SIG-M5 treated with dmso at 0.1 percent for 504 hours (cell line): ENCODE results near the gene MIEN1.
A peak's percentile ranks its signal among the peaks of the same experiment; 100 is the strongest.
"Not testable (repeated sequence)": the region's sequence is repeated elsewhere in the genome, so short reads cannot be mapped to it uniquely, and the experiment has no call there.

Experiments
- DNase-seq: peaks from one replicate; lab custom pipeline; 2025; ENCODE audit not compliant: unreplicated experiment; lab: John Stamatoyannopoulos, UW

The MIEN1 gene, protein sequence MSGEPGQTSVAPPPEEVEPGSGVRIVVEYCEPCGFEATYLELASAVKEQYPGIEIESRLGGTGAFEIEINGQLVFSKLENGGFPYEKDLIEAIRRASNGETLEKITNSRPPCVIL

DNA sequence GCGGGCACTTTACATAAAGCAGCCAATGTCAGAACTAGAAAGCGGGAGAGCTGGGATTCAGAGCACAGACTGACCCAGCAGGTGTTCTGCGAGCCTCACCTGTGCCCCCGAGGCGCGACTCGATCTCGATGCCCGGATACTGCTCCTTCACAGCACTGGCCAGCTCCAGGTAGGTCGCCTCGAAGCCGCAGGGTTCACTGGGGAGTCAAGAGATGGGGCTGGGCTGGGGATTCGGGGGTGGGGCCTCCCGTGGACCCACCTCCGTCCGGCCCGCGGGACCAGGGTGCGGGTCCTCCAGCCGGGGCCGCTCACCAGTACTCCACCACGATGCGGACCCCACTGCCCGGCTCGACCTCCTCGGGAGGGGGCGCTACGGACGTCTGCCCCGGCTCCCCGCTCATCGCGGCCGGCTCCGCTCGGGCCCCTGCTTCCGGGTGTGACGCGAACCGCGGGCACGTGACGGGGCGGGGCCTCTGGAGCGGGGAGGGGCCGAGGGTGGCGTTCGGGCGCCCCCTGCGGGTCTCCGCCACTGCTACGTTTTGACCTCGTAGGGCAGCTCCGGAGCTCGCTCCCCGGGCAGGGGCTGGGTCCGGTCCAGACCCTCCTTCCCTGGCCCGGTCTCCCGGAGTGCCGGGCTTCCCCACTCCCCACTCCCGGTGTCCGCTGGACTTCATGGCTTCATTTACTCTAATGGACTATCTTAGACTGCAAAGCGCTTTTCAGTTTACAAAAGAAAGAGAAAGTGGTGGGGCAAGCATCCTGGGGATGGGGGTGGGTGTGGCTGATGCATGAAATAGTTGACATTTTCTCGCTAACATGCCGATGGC lies at the start of gene MIEN1:
Gene MIEN1, minus strand, starts transcription at position 438 of the 827 bp plus-strand sequence. Its CDS starts 37 bp downstream, at position 401.
- DNase-seq = peak; percentile 54

DNA sequence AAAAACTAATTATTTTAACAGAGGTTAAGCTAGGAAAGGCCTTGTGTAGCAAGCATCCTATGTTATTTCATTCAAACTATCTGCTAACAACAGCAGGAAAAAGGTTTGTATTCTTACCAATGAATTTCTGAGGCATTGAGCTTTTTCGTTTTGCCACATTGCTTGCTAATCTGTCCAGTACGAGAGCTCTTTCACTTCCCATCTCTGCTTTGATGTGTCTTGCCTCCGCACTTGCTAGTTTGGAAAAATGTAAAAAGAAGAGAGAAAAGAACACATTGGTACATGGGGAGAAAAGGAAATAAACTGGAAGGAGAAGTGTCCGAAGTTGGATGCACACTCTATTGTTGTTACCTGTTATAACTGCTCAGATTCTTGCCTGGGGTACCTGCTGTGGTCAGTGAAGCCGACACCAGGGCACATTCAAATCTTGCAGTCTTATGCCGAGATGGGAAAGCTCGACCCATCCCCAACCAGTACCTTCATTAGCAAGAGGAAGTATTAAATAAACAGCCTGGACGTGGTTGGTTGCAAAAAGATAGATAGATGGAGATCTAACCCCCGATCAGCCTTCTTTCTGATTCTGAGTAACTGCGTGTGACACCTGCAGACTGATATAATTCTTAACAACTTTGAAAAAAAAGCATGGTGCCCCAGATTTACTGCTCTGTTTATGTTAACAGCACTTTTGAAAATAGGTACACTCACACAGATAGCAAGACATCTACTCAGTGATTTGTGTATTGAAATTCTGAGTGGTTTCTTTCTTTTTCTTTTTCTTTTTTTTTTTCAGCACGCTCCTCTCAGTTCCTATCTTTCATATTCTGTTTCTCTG lies 47.4 kb upstream of the MIEN1 start:
- DNase-seq = no peak

DNA sequence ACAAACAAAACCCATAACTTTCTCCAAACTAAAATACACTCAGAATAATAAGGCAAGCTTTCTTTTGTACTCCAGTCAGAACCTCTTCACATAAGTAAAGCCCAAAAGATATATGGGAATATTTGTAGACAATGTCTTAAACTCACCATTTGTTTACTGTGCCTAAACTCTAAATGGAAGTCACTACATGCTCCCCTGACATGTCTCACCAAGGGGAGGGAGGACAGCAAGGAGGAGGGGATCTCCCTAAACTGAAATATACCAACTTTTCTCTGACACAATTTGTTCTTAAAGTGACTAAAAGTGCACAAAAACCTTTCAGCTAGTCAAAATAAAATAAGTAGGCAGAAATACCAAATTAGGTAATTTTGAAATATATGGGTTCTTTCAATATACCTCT lies 45.9 kb upstream of the MIEN1 start:
- no peak for DNase-seq

DNA sequence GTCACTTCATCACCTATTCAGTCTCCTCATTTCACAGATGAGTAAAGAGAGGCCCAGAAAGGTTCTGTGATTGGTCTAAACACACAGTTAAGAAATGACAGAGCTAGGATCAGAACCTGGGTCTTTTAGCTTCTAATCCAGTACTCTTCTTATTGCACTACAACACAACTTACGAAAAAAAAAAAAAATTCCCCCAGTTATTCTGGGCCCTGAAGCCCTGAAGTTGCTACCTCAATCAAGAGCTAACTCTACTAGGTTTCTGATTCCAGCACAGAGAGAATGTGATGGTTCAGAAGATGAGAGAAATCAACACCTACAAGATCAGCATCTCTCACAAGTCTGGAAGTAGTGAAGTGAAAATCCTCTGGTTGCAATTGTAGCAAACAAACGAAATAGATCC lies 44.7 kb upstream of the MIEN1 start:
- no peak for DNase-seq

DNA sequence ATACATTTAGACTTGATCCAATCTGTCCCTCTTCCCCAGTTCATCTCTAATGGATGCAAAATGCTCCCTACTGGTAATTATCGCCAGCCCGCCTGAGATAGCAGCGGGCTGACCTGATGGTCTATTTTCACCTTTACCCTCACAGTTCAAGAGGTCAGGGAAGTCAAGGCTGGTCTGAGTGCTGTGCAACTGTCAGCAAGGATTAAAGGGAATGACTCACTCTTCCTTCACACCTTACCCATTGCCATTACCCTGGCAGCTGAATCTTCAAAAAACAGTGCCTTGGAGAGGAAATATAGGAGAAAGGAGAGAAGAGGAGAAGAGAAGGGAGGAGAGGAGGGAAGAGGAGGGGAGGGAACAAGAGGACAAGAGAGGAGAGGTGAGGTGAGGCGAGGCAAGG lies 43.7 kb upstream of the MIEN1 start:
- DNase-seq = no peak

DNA sequence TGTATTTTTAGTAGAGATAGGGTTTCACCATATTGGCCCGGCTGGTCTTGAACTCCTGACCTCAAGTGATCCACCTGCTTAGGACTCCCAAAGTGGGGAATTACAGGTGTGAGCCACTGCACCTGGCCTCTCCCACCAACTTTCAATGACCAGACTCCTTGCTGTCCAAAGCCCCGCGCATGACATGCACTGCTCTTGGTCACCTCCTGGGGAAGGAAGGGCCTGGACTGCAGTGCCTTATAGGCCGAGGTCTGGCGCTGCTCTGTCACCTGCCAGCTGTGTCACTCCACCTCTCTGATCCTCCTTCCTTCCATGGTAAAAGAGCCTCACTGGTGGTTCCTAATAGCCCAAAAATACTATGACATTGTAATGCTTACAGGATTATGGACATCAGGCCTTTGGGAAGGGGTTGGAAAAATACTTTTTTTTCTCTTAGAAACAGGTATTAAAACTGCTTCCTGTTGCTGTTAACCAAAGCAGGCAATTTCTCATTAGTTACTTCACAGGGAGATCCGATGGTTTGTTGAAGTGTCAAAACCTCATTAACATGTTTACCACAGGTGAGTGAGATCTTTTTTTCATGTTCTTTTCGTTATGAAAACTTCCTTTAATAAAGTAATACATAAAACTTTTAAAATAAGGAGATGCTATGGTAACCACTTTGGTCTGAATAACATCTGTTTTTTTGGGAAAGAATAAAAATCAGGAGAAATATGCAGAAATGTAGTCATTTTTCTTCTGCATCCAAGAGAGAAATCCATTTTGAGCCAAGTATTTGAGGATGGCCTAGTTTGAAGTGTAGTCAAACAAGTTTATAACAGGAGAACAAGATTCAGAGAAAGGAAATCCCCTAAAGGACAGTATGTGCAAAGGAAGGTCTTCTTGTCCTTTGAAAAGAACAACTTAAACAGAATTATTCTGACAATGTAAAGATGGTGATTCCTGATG lies 42.9 kb upstream of the MIEN1 start:
- DNase-seq = no peak

DNA sequence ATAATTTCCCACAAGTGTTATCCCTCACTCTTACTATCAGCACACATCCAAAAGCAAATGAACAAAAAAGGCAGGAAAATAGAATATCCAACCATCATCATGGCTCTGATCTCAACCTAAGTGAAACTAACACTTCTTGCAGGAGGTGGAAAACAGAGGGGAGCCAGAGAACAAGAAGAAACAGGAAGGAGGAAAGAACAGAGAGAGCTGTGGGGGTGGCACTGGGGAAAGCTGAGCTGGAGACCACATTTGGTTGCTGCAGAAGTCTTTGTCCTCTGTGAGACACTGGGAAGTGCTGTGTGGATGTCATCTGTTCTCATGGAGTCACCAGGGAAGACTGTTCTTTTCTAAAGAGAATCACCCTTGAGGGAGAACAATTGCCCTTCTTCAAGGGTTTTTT lies 42.1 kb upstream of the MIEN1 start:
- no peak for DNase-seq

DNA sequence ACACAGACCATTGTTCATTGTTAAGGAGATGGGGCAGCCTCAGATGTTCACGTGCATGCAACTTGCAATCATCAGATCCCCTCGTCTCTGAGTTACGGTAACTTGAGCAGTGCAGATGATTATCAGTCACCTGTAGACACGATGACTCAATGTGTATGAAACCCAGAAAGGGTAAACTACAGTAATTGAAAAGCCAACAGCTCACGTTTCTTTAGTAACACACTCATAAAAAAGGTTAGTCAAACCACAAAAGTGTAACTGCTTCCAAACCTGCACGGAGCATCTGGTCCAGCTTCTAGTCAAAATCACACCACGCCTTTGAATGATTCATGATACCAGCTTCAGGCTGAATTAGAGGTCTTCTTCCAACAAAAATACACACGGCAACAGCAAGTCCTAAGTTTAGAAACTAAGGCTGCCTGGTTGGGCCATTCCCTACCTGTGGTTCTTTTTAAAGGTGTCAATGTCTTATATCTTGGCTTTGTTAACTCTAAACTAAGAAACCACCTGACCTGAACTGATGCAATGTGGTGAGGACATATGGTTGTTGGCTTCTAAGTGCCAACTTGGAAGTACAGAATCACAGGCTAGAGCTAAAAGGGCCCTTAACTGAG lies 39.7 kb upstream of the MIEN1 start:
- peak; percentile 57 for DNase-seq

DNA sequence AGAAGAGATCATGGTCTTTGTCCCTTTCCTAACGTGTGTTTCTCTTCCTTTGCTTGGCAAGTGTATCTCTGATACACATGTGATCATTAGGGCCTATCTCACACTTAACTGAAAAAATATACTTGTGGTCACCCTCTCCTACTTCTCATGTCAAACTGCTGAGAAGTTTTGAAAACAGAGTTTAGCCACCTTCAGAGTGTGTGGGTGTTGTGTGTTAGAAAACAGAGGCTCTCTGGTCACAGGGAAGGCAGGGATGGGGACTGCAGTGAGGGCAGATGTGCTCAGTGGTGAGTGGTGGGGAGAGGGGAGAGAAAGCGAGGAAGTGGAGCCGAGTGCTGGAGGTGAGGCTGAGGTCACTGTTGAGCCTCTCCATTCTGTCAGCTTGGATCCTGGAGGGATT lies 36.8 kb upstream of the MIEN1 start:
- no peak for DNase-seq

DNA sequence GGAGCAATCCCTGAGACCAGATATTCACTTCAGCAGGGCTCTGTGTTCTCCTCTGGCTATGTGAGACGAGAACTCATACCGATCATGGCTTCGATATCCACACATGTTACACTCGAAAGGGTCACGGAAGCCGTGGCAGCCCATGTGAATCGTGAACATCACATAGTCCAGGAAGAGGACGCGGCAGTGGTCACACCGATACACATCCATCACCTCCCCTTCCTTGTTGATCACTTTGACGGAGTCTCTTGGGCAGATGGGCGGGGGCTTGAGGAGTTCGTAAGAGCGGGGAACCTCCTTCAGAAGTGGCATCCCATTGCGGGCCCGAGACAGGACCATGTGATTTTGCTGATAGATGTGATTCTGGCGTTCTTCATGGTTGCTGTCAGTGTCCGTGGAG lies 35.4 kb upstream of the MIEN1 start:
- no peak for DNase-seq

DNA sequence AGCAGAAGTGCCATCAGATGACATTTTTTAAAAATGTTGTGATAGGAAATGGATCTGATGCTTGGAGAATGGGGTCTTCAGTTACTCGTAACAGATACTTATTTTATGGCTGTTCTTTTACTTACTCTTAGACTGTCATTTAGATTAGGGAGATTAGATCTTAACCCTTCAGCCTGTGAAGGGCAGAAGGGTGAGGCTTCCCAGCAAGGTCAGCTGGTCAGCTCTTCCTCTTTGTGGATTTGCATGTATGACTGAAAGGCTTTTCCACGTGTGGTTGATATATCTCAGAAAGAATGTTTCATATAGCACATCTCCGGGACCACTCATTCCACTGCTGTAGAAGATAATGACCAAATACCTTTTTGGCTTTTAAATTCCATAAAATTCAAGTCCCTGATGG lies 34.8 kb upstream of the MIEN1 start:
- DNase-seq = no peak

DNA sequence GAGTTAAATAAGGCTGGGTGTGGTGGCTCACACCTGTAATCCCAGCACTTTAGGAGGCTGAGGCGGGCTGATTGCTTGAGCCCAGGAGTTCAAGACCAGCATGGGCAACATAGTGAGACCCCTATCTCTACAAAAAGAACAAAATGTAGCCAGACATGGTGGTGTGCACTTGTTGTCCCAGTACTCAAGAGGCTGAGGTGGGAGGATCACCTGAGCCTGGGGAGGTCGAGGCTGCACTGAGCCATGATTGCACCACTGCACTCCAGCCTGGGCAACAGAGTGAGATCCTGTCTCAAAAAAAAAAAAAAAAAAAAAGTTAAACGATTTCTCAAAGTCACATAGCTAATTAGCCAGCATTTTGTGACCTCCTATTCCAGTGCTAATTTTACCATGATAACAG lies 33.8 kb upstream of the MIEN1 start:
- not testable (repeated sequence) for DNase-seq

DNA sequence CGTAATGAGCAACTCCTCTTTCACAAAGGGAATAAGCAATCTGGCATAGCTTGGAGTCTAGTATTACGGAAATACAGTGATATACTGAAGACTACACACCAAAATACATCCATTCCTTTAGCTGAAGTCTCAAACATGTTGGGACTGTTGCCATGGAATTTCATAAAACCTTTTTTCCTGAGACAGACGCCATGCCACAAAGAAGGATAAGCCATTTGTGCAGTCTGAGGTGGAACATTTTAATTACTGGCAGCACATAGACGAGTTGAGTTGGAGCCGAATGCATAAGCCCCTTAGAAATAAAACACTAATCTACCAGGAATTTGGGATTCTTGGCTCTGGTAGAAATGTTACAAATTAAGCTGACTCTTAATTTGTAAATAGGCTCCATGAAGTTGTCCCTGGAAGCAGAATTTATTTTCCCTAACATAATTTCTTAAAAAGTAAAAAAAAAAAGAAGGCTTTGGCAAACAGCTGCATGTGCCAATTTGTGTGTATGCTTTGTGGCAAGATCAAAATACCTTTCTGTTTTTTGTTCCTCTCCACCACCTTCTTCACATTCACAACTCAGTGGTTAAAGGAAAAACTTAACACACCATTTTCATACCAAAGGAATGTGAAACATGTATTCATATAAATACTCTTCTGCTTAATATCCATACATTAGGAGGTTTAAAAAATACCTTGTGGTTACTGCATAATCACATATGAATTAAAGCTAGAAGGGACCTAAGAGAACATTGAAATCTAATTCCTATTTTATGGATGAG lies 32.9 kb upstream of the MIEN1 start:
- DNase-seq = no peak

DNA sequence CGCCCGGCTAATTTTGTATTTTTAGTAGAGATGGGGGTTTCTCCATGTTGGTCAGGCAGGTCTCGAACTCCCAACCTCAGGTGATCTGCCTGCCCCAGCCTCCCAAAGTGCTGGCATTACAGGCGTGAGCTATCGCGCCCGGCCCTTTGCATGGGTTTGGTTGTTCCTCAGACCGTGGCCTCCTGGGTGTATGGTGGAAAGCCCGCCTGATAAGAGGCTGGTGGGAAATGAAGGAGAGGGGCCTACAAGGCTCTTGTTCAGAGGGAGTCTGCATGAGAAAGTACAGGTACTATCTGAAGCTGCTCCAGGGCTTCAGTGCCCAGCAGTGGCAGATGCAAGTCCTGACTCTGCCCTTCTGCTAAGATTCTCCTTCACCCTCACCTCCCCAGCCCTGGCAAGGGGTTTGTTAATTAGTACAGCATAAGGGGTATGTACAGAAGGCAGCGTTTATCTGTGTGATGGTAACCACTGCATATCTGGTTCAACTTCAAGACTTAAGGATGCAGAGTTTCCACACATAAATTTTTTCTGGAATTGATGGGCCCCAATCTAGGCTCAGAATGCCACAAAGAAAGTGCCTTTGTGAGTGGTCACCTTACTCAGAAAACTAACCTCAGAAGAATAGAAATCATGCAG lies 31.6 kb upstream of the MIEN1 start:
- no peak for DNase-seq

DNA sequence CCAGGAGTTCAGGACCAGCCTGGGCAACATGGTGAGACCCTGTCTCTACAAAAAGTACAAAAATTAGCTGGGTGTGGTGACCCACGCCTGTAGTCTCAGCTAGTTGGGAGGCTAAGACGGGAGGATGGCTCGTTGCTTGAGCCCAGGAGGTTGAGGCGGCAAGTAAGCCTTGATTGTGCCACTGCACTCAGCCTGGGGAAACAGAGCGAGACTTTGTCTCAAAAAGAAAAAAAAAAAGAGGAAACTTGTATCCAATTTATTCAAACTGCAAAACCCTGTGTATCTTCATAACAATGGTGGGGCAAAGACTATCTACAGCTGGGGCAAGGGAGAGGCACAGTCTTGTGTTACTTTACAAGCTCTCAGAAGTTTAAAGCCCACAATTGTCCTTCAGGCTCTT lies 28.9 kb upstream of the MIEN1 start:
- no peak for DNase-seq

DNA sequence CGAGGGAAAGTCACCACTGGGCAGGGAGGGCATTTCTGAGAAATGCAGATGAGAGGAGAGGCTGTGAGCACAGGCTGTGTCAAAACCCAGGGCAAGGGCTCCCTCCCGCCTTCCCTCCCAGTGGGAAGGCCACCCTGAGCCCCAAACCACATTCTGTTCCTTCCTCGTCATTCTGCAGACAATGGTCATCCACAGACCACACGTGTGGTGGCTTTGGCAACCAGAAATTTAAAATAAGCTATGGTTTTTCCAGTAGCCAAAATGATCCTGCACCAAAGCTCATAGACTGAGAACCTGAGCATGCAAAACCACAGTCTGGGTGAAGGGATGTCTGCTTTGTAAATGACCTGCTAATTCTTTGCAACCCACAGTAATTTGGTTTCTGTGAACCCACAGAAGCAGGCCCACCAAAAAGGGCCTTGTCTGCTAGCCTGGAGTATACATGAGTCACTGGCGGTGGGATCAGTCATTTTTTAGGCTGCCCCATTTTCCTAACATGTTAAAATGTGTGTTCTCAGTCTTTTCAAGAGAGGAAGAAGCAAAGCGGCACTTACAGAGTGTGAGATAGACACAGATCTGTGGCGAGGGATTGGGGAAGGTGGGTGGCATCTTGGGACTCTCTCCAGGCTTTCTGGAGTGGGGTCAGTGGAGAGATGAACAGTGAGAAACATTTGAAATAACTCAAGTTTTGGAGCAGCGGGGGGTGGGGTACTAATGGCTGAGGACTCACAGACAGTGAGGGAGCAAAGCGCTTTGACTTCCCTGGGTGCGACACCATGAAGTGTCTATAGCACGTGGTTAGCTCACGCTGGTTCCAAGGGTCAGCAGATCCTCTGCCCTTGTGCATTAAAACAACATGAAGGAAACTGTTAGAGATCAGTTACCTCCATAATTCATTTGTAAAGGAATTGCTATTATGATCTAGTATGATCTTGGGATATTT lies 27.9 kb upstream of the MIEN1 start:
- DNase-seq = no peak

DNA sequence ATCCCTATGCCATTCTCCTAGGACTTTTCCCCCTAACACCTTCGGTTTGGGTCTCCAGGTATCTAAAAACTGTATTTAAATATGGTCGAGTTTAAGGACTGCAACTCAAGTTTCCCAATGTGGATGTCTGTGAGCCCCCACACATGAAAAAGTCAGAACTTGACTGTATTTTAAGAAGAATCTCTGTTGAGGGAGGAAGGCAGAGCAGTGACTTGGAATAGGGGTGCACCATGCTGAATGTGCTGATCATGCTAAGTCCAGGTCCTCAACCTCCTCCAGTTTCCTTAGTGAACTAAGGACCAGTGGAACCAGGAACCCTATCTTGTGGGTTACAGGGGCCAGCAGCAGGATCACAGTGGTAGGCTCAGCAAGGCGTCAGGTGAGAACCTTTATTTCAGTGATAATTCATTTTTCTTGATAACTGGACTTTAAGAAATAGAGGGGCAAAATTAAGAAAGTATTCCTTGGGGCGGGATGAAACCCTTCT lies 26.9 kb upstream of the MIEN1 start:
- DNase-seq = no peak
